GOT3 (cell line): ENCODE results near the gene GPATCH3.
"Not testable (repeated sequence)": the region's sequence is repeated elsewhere in the genome, so short reads cannot be mapped to it uniquely, and the experiment has no call there.

Experiments used
- DNase-seq: peaks from one replicate; lab custom pipeline; 2025; ENCODE audit warnings: mixed read lengths; lab: John Stamatoyannopoulos, UW

GPATCH3 gene

DNA sequence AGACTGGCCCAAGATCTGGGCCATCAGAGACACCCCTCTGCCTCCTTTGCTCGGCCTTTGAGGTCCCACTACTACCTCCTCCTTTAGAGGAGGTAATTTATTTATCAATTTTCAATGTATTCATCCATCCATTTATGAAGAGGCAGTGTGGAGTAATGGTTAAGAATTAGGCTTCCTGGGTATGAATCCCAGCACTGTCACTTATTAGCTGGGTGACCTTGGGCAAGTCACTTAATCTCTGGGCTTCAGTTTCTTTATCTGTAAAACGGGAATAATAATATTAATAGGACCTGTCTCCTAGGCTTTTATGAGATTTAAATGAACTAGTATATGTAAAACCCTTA, 11.9 kb upstream of the GPATCH3 start:
- no peak for DNase-seq

DNA sequence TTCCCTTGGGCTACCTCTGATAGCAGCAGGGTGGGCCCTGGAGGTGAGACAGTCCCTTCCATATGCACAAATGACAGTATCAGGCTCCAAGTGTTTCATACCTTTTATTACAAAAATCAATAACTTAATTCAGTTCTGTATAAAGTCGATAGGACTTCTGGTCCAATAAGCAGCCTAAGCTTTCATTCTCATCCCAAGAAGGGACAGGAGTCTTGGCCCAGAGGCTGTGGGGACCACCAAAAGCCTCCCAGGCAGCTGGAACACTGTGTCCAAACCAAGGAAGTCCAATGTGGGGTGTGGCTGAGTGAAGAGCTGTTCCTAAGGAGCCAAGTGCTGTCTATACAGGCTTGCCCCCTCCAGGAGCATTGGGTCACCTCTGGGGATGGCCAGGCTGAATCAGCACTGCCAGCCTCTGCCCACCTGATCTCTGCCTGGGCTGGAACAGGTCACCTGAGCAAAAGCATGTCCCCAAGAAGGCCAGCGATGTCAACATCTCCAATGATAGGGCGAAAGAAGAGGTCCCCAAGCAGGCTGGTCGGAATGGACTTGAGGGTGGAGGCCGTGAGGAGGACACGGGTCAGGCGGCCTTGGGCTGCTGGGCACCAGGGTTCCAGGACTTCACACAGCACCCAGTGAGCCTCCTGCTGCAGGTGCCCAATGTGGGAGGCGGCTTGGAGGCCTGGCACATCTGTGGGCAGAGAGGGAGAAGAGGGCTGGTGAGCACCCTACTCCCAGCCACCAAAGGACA, 11.3 kb upstream of the GPATCH3 start:
- no peak for DNase-seq

DNA sequence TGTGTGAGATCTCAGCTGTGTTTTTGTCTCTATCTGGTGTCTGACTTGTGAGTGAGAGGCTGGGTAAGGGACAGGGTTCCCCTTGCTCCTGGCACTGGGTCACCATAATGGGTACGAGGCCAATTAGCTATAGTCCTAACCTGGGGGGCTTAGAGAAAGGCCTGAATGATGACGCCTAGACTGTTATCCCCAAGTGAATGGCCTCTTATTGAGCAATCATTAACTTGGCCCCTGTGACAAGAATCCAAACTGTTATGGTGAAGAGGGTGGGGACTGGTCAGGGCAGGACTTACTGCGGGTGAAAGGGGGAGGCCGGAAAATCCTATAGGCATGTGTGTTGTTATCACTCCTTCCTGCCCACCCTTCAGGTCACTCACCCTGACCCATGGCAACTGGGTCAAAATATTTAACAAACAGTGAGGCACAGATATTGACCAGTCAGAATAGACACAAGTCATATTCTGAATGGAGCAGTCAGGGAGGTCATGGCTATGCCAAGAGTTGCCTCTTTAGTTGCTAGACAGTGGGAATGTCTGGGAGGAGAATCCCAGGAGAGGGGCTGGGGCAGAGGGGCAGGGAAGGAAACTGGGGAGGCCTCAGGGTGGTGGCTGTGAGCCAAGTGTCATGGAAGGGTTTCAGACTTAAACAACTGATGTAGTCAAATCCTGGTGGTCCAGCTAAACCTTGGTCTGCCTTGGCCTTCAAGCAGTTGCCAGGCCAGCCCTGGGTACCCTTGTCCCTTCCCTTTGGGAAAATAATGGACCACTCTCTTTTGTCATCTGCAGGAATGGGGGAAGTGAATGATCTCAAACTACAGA, 10.3 kb upstream of the GPATCH3 start:
- no peak for DNase-seq

DNA sequence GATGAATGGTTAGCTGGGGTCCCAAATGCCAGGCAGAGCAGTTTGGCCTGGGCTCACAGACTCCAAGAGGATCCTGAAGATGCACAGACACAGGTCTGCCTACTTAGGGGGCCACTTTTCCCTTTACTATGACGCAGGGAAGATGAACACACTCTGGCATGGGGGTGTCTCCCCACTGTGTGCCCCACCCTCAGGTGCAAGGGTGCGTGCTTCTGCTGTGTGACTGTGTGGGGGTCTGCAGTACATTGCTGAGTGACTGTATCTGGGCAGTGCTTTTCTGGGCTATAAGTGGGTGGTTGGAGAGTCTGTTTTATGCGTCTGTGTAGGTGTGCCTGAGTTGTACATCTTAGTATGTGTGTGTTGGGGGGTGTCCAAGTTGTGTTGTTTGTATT, 9.7 kb upstream of the GPATCH3 start:
- no peak for DNase-seq

DNA sequence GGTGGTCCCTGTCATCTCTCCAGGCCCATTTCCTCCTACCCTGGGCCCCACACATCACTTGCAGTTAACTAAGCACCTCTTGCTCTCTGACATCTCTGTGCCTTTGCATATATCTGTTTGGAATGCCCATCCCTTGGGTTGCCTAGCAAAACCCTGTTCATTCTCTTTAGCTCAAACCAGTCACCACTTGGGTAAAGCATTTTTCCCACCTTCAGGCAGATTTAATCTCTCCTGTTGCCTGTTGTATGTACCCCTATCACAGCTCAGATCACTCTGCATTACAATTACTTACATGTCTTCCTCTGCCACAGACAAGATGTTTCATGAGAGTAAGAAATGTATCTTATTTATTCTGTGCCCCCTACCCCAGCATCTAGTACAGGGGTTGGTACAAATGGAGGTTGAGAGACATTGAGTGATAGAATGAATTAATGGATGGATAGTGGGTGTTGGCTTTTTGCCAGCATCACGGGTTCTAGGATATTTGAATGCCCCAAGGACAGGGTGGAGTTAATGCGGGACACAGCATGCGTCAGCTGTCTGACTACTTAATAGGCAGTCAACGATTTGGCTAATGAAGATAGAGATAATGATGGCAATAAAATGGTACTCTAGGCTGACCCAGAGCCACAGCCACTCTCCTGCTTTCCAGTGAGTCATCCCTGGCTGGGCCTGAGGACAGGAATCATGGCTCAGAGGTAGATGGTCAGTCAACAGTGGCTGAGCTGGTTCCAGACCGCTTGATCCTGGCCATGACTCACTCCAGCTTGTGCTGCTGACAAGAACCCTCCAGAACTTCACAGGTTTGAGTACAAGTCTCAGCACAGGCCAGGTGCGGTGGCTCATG, 7.0 kb upstream of the GPATCH3 start:
- DNase-seq = no peak

DNA sequence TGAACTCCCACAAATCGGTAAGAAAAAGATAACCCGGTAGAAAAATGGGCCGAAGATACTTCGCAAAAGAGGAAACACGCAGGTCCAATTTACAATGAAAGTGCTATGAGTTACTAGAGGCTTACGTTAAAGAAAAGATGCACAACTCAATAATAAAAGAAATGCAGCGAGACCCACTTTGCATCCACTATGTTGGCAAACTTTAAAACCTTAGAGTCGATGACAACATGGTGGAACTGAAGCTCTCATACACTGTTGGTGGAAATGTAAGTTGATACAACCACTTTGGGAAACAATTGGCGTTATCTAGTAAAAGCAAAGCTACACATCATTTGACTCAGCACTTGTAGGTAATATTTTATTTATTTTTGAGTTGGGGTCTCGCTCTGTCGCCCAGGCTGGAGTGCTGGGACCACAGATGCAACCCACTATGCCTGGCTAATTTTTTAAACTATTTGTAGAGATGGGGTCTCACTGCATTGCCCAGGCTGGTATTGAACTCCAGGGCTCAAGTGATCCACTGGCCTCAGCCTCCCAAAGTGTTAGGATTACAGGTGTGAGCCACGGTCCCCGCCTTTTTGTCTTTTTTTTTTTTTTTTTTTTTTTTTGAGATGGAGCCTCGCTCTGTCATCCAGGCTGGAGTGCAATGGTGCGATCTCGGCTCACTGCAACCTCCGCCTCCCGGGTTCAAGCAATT, 696 bp upstream of the GPATCH3 start:
- DNase-seq = no peak

DNA sequence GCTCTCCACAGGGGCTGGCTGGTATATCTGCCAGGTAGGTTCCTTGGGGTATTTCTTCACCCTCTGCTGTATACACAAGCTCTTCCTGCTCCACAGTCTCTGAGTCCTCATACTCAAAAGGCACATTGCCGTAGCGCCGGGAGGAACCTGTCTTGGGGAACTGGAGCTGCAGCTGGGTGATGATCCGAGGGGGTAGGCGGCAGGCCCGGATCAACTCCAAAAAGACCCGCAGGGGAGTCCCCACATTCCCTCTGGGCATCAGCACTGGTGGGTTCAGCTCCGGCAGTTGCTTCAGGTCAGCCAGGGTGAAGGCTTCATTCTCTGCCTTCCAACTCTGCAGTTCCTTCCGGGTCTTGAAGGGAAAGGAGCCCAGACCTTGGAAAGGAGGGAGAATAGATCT, 2.9 kb downstream of the GPATCH3 start:
- no peak for DNase-seq

DNA sequence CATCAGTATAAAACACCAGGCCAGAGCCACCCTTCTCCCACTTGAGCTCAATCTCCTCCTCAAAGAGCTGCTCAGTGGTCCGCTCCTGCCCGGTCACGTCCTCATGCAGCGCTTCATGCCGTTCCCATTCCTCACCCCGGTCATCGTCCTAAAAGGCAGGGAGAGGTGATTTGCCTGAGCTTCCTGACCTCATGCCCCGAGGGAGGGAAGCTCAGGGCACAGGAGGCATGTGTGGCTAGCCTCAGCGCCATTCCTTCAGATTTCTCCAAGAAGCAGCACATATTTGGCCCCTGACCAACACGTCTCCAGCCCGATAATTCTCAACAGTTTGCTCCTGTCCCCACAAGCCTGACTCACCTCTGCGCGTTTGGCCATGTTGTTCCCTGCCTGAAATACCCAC, 6.0 kb downstream of the GPATCH3 start:
- no peak for DNase-seq

DNA sequence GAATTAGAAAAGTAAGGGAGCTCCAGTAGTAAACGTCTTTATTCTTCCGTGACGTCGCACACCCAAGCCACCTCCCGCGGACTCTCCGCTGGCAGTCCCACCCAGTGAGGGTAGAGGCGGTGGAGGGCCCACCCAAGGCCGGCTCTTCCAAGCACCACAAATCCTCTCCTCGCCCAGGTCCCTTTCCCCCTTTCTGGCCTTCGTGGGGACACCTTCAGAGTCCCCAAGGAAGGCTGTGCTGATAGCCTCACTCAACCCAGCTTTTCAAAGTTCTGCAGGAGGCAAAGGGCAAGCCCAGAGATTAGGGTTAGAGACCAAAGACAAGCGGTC, 9.8 kb downstream of the GPATCH3 start:
- no peak for DNase-seq

DNA sequence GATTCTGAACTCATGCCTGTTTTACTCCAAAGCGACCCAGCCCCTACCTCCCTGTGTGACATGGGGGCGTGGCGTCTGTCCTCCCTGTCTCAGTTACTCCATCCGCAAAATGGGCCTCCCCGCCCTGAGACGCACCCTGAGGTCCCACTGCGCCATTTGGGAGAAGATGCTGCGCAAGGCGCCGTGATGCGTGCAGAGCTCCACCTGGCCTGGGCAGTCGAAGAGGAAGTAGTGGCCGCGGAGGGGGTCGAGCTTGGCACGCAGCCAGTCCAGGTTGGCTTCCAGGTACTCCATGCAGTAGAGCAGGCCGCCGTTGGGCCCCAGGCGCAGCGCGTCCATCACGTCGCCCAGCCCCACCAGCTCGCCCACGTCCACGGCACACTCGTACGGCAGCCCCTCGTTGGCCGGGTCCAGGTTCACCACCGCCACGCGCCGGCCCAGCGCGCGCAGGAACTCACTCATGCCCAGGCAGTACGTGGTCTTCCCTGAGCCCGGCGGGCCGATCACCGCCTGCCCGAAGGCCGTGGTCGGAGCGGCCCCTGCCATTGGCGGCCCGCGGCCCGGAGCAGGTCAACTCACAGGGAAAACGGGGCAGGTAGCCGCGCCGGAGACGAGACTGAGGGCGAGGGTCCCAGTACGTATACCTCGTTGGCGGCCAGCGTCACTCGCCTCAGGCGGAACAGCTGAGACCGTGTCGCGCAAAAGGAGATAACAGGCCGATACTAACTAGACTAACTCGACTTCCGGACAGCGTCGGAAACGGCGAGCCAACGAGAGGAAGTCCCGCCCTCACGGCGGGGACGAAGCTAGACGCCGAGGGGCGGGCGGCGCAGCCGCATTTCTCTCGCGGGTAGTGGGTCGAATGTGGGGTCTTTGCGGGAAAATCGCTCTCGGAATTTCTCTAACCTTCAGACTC, 10.5 kb downstream of the GPATCH3 start, which contains the start of gene GPN2:
Gene GPN2, minus strand, starts transcription at position 733 of the 916 bp plus-strand sequence. Its CDS starts 187 bp downstream, at position 546.
- DNase-seq = peak; percentile 40

DNA sequence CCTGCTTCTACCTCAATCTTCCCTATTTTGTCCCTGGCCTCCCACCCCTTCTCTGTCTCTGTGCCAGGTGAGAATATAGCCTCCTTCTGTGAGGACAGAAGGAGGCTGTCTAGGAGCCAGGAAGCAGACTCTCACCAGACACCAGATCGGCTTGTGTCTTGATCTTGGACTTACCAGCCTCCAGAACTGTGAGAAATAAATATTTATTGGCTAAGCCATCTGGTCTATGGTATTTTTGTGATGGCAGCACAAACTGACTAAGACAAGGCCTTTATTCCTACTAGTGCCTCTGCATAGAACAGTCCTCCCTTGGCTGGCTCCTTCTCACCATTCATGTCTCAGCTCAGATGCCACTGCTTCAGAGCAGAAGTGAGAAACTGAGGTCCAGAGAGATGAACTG, 12.0 kb downstream of the GPATCH3 start:
- DNase-seq = no peak

DNA sequence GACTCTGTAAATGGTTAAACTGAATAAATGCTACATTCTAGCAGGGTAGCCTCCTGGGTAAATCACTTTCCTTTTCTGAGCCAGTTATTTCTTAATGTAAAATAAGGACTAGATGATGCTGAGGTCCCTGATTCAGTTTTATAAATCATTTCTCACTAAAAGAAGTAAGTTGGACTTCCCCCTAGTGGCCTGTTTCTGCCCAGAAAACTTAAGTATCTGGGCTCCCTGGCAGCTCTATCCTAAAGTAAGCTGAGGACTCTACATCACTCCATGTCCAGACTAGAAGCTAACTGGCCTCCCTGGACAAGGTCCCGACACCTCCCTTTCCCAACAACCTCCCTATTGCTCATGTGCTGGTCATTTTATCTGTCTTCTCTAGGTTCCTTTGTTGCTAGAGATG, 13.1 kb downstream of the GPATCH3 start:
- DNase-seq = no peak

DNA sequence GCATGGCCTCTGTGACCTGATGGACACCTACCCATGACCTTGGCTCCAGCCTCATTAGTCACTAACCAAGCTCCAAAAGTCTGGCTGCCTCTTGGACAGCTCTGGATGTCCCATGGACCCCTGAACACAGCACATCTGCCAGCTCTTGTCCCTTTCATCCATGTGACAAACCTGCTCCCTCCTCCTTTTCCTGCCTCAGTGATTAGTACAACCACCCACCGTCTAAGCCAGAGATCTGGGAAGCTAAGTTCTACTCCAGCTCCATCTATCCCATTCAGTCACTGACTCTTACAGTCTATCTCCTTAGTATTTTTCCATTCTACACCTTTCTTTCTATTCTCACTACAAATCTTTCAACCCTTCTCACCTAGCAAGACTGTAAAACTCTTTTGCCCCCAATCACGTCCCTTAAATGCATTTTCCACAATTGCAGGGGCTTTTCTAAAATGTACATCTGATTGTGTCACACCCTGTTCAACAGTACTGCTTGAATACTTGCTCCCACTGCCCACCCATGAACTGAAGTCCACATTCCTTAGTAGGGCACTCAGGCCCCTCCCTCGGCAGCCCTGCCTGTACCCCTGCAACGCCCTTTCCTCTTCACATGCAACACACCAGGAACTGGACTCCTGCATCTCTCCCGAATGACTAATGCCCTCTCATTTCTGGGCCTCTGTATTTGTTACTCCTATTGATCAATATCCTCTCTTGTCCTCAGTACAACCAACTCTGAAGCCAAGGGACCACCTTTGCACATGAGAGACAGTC, 17.4 kb downstream of the GPATCH3 start:
- no peak for DNase-seq

DNA sequence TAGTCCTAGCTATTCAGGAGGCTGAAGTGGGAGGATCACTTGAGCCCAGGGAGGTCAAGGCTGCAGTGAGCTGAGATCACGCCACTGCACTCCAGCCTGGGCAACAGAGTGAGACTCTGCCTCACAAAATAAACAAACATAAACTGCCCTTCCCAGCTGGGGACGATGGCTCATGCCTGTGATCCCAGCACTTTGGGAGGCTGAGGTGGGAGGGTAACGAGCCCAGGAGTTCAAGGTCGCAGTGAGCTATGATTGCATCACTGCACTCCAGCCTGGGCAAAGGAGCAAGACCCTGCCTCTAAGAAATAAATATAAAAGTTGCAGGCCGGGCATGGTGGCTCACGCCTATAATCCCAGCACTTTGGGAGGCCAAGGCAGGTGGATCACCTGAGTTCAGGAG, 18.7 kb downstream of the GPATCH3 start:
- DNase-seq = not testable (repeated sequence)

DNA sequence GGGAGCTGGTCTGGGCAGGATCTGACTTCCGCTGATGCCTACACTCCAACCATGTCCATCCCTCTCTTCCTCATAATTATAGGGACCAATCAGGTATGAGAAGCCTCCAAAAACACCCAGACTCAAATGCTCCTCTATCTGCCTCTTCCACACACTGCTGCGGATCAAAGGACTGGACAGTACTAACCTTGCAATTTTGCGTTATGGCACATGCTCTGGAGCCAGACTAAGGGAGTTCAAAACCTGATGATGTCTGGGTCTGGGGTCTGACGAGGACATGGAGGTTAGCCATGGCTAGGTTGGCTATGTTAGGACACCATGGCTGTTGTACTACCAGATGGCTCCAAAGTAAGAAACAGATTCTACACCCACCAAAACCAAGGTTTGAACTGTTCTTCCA, 20.5 kb downstream of the GPATCH3 start:
- DNase-seq = no peak

DNA sequence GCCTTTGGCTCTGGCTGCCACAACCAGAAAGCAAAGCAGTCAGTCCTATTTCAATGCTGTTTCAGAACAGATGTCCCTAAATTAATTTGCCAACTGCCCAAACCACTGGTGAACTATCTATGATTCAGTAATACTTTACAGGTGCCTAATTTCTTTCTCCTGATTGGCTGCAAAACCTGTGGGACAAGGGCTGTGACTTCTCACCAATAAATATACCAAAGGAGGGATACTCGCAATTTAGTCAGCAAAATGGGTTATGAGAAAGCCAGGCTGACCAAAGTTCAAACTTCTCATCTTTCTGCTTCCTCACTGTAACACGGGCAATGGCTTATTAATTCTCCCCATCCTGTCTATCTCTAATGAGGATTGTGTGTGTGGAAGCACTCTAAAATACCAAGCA, 22.9 kb downstream of the GPATCH3 start:
- no peak for DNase-seq

DNA sequence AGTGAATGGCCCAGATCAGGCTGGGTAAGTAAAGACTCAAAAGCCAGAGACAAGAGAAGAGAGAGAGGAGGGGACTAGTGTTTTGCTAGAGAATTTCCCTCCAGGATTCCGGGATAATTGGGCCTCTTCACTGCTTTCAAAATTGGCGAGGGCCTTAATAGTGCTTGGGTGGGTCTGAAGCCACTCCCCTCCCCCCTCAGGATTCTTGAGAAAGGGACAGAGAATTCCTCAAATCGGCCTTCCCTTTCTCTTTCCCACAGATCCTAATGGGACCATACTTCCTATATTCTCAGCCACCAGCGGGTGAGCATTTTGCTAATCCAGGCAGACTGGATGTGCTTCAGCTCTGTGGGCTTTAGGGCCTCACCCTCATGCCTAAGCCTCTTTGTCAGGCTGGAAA, 25.4 kb downstream of the GPATCH3 start:
- no peak for DNase-seq

DNA sequence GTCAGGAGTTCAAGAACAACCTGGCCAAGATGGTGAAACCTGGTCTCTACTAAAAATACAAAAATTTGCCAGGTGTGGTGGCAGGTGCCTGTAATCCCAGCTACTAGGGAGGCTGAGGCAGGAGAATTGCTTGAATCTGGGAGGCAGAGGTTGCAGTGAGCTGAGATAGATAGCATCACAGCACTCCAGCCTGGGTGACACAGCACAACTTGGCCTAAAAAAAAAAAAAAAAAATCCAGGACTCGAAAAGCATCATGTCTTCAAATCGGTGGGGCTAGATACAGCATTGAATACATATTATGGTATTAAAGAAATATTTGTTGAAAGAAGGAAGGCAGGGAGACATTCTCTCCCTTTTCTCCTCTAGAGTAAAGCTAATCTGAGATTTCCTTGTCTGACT, 27.2 kb downstream of the GPATCH3 start:
- not testable (repeated sequence) for DNase-seq

DNA sequence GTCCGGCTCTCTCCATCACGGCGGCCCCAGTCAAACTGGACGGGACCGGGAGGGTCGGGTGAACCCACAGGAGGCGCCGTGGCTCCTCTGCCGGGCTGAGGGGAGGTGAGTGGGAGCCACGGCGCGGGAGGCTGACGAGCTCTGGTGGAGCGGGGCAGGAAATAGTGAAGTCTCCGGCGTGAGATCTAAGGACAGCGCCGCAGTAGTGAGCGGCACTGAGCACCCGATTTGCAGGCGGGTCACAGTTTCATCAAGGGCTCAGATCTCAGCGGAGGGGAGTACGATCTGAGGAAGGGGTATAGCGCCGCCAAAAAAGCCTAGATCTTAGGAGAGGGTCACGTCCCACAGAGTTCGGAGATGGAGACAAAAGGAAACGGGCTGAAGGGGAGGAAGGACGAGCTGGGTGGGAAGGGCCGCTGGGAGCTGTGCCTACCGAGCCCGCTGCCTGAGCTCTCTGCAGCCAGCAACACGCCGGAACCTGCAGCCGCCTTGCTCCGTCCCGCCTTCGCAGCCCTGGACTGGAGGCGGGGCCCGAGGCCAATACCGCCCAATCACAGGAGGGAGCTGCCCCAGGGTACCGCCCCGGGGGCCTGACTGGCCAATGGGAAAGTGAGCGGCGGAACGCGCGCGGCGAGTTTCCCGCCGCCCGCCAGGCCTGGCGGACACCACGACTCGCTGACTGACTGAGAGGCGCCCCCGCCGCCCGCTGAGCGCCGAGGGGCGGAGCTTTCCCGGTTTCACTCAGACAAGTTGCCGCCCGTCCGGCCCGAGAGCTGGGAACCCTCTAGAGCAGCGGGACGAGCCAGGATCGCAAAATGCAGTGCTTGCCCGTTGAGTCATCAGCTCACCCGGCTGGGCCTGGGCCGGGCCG, 35.4 kb downstream of the GPATCH3 start:
- peak; percentile 93 for DNase-seq
